NCI-H526 treated with DMSO at 0.1 percent for 48 hours (cell line): ENCODE measurements around the gene PHACTR1.

Experiments used
- DNase-seq: peaks from one replicate; lab custom pipeline; 2025; lab: John Stamatoyannopoulos, UW

The PHACTR1 gene

DNA sequence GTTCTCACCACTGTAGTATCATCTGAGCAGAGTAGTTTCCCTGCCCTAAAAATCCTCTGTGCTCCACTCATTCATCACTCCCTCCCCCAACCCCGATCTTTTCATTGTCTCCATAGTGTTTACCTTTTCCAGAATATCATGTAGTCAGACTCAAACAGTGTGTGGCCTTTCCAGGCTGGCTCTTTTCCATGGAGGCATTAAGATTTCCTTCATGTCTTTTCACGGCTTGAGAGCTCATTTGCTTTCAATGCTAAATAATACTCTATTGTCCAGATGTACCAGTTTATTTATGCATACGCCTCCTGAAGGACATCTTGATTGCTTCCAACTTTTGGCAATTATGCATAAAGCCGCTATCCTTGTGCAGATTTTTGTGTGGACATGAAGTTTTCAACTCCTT lies 235.8 kb downstream of the PHACTR1 start:
- no peak for DNase-seq

DNA sequence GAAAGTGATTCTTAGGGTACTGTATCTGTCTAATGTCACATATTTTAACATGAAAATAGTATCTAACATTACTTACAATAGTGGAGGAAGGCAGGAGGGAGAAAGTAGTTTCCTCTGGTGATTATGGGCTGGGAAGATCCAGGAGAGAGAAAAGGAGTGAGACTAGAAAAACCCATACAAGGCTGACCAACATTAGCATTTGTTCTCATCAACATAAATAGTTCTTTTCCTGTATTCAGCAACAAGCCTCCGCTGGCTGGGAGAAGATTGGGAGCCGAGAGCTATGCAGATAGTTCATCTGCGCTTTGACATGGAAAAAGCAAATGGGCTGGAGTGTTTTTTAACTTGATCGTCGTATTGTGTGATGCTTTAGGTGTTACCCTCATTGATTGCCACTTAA lies 239.4 kb downstream of the PHACTR1 start:
- DNase-seq, result no peak

DNA sequence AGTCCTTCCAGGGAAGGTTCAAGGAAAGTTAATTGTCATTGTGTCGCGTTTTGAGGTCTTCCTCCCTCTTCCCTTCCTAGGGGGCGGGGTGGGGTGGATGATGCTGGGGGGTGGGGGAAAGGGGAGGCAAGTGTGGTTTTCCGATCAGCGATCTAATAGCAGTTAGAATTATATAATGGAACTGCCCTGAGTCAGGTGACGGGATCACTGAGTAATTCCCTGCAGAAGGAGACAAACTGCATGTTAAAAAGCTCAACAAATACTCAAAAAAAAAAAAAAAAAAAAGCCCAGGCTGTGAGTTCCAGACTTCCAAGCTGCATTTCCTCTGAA lies 240.4 kb downstream of the PHACTR1 start:
- no peak for DNase-seq

DNA sequence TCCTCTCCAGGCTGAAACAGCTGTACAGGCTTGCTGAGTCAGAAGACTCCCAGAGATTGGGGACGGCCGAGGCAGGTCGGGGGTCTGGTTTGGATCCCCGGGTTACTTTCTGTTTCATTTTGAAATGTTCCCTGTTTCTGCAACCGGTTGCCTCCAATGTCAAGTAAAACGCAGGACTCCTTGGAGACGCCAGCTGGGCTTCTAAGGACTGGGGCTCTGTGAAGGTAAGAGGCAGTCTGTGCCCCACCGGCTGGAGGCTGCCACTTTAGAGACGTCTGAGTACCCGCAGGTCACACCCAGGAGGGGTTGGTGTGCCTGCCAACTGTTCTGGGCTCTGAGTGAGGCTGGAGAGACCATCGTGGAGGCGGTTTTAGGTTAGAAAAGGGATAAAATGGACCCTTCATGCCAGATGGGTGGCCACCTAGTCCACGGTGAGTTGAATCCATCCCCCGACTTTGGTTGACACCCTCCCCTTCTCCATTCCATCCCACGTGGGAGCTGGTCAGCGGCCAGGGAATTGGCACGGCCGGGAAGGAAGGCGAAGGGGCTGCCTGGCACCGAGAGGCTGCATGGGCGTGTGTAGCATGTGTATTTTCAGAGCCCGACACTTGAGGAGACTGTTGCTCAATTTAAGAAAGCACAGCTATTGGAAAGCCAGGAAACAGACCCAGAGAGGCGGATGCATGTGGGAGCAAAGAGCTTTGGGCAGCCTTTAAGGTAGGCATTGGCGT lies 240.9 kb downstream of the PHACTR1 start:
- no peak for DNase-seq

DNA sequence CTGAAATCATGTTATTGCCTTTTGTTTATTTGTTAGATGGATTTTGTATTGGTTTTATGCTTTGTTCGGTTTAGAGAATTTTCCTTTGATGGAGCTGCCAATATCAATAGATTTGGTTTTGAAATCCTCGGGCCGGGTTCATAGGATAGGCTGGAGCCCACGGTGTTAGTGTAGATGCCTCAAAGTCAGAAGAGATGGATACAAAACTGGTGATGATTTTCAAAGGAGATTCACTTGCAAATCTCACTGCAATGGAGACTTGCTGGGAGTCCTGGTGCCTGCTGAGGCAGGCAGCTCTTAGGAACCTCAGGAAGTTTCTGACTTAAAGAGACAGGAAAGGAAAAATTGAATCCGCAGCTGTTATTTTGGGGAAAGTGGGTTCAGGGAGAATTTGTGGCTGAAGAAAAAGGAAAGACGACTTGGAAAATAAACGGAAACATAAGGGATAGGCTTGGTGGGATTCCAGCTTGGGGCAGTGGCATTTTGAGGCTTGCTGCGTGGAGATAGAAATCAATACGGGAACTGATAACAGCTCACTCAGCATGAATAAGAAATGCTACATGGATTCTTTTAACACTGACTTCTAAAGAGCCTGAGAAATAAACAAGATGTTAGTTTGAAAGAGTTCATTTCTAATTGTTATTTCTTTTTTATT lies 241.6 kb downstream of the PHACTR1 start:
- no peak for DNase-seq

DNA sequence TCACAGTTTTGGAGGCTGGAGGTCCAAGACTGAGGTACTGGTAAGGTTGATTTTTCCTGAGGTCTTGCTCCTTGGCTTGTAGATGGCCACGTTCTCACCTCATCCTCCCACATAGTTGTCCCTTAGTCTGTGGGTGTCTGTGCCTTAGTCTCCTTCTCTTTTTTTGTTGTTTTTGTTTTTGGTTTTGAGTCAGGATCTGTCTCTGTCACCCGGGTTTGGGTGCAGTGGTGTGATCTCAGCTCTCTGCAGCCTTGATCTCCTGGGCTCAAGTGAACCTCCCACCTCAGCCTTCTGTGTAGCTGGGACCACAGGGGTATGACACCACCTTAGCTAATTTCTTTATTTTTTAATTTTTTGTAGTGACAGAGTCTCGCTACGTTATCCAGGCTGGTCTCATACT lies 245.2 kb downstream of the PHACTR1 start:
- DNase-seq, result no peak

DNA sequence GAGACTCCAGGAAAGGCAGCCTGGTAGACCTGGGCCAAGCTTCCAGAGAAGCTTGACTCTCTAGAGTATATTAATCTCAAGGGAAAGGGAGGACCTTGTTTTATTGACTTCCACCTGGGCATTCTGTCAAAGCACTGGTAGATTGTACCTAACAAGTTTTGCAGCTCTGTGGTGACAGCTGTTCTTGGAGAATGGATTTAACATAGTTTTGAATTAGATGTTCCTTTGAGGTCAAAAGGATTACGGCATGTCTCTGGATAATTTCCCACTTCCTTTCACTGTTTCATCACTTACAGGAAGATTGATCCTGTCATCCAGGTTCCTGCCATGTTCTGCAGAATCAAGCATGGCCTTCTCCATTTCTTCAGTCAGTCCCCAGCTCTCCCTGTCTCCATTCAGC lies 246.0 kb downstream of the PHACTR1 start:
- DNase-seq, result no peak

DNA sequence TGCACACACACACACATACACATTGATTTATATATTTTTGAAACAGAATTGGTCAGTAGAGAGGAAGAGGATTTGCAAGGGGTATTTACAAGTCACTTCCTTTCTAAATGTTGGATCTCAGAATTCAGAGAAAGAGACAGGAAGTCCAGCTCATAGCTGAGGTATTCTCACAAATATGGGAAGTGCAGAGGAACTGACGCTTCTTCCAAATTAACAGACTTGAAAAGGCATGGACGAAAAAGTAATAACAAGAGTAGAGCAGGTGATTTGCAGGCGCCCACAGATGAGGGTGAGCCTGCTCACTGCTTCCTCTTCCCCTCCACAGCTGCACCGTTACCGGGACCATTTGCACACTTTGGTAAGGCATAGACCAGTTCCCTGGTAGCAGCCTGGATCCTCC lies 246.4 kb downstream of the PHACTR1 start:
- no peak for DNase-seq

DNA sequence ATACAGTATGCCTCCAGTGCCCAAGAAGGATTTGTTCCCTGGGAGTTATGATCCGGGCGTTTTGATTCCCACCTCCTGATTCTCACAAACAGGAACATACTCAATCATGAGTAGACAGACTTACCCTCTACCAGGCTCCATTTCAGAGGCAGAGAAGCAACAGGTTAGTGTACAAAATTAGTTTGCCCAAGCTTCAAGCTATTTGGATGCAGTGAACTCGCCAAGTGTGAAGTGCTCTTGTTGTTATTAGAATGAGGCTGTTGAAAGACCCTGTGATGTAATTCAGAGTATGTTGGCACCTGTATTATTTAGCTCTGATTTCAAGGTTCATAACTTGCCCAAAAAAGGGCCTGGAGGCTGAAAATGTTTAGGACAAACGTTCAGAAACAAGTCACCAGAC lies 247.0 kb downstream of the PHACTR1 start:
- no peak for DNase-seq

DNA sequence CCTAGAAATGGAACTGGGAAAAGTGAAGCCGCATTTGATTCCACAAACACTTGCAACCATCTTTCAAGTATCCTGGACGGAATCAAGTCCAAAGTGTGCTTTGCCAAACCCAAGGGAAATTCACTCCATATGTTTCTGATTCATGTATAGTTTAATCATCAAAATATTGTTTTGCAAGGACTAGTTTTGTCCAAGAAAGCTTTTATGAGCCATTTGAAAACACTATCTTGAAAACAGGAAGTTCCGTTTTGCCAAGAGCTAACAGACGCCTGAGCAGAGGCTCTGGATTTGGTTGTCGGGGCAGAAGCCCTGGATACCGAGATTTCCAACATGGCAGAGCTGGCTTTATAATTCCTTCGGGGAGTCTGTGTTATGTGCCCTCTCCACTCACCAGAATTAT lies 251.1 kb downstream of the PHACTR1 start:
- no peak for DNase-seq

DNA sequence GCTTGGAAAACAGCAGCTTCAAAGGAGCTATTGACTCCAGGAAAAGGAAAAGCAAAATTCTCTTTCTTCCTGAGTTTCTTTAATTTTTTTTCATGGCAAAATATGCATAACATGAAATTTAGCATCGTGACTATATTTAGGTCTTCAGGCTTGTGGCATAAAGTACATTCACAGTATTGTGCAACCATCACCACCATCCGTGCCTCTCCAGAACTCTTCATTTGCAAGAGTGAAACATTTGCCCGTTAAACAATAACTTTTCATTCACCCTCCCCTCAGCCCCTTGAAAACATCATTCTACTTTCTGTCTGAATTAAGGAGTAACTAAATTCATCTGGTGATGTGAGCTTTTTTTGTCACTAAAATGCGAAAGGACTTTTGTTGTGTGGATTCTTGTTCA lies 251.7 kb downstream of the PHACTR1 start:
- no peak for DNase-seq

DNA sequence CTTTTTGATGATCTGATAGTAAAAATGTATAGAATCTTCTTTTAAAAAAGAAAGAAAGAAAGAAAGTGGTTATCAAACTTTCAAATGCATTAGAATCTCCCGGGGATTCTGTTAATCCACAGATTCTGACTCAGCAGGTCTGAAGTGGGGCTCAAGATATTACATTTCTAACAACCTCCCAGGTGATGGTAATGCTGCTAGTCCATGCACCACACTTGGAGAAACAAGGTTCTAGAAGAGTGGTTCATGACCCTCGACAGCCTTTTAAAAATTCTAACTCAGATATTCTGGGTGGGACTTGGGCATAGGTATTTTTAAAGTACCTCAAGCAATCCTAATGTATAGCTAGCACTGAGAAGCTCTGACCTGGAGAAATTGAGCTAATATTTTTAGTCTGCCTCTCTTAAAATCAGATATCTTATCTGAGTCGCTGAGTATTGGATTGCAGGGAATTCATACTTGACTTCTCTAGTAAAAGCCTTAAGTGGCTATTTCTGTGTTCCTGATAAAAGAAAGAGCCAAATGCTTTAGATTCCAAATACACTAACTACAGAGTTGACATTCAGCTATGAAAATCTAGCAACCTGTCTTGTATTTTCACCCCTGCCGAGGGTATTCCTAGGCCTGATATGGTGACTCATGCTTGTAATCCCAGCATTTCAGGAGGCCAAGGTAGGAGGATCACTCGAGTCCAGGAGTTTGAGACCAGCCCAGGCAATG lies 252.4 kb downstream of the PHACTR1 start:
- no peak for DNase-seq

DNA sequence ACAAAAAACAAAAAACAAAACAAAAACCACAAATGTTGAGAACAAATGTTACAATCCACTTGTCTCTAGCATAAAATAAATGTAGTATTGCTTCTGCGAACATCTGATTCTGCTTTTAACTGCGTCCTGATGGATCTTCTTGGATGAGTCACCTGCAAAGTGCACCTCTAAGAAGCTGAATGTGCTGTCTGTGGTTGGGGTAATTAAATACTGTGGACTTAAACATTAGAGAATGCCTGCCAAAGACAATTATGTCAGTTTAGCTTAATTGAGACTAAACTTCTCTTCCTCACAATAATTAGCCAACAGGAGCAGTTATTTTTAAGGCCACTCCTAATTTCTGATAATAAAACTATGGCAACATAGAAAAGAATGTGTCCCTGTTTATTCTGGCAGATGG lies 253.4 kb downstream of the PHACTR1 start:
- DNase-seq, result no peak

DNA sequence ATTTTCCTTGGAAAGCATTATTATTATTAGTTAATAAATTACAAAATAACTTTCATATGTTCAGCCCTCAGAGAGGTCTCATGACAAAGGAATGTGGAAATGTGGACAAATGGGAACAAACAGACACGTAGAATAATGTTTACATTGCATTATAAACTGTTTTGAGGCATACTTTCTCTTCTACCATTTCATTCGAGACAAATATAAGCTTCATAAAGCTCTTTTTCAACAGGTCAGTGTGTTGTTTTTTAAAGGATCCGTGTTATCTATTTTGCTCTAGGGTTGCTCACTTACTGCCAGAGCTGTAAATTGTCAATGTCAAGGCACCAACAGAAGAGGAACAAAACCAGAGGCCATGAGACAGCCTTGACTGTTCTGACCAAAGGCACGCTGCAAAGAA lies 256.8 kb downstream of the PHACTR1 start:
- no peak for DNase-seq

DNA sequence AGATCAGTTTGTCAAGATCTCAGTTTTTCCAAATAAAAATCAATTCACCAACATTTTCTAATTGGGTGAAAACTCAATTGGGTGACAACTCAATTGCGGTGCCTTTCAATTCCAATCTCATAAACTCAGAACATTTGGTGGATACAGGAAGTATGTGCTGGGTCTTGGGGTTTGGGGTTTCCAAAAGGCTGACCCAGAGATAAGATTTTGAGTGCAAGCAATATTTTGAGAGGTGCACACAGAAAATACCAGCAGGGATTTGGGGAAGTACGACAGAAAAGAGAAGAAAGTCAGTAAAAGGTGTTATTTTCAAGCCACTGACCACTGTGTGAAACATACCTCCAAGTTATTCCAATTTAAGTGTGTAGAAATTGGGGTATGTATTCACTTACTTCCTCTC lies 258.0 kb downstream of the PHACTR1 start:
- DNase-seq, result no peak

DNA sequence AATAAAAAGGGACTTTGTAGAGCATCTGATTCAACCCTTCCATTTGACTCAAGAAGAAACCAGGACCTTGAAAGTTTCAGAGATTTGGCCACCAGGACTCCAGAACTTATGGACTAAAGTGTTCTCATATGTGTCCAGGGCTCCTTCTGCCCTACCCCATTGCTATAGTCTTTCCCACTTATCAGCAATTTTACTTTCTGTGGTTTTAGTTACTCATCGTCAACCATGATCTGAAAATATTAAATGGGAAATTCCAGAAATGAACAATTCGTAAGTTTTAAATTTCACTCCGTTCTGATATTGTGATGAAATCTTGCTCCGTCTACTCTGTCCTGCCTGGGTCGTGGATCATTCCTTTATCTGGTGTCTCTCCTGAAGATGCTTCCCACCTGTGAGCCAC lies 259.8 kb downstream of the PHACTR1 start:
- no peak for DNase-seq

DNA sequence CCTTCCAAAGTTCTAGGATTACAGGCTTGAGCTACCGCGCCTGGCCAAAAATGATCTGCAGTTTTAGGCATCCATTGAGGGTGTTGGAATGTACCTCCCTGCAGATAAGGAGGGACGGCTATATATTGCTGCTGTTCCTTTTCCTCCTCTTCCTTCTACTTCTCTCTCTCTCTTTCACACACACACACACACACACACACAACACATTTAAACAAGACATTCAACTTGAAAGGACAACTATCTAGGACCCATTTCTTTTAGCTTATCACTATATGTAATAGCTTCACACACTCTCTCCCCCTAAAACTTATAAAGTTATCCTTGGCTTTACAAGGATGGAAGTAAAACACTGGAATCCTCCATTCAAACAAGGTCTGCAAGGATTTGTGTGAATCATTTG lies 260.6 kb downstream of the PHACTR1 start:
- no peak for DNase-seq

DNA sequence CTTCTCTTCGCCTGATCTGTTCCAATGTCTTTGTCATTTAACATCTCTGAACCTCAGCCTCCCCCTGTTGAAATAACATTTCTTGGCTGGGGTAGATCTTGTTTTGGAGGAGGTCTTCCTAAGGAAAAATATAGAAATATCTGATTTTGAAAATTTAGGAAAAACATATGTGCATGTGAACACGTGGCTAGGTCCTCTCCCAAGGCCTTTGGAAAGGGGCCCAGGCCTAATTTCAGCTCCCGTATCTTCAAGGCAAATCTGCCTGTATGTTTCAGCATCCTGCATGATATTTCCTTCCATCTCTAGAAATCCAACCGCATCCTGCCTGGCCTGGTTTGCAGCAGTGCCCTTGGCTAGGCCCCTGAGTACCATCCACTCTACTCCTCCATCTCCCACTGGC lies 261.2 kb downstream of the PHACTR1 start:
- no peak for DNase-seq

DNA sequence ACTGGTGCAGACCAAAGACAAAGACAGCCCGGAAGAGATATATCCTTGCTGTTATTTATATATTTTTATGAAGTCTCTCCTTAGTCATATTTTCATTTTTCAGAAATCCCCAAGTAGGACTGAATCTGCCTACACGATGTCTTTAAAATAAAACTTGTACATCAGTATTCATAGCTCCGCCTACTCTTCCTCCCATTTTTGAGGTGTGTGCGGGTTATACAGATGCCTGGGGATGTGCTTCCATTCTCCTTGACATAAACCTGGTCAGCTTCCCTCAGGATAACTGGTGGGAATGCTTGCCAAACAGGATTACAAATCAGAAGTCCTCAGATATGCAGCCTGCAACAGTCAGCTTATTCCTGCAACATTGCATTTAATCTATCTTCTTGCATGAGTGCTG lies 264.2 kb downstream of the PHACTR1 start:
- no peak for DNase-seq

DNA sequence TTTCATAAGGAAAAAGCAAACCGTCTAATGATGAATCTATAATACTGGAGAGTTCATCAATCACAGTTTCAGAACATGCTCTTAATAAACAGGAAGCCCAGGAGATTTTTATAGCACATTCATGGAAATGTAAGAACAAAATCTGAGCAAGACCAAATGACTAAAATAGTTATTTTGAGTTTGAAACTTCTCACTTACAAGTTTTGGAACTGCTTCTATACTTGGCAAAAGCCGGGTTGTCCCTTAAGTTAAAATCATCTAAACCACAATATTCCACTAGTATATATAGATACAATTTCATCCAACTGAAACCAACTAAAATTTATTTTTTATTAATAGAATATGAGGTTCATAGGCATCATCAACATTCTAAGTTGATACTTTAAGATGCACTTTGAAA lies 268.2 kb downstream of the PHACTR1 start:
- no peak for DNase-seq

DNA sequence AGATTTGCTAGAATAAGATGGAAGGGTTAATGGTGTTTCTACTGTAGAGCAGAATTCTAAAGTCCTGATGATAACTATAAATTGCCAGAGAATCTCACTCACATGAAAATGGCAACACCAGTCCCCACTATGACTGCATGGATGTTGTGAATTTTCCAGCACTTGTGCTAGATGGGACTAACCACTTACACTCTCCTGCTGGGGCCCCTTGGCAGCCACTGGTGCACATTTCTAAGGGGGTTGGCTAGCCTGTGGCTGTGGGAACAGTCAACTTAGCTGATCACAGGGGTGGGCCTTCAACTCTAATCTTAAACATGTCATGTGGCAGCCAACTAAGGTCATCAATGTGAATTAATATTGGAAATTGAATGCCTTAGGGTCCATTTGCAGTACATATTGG lies 271.2 kb downstream of the PHACTR1 start:
- DNase-seq, result no peak

DNA sequence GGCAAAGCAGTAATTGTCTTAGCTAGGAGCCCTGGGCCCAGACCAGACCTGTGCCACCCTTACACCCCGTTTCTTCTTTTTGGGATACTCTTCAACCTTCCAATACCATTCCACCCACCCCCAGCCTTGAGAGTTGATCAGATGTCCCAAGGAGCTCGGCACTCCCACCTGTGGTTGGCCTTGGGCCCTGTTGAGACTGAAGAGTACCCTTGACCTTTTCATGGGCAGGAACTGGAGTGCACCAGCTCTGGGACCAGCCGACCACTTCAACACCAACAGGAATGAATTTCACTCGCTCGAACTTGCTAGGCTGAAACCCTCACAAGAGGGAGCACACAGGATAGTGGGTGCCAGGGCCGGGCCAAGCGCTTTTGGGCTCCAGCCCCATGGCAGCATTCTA lies 273.6 kb downstream of the PHACTR1 start:
- no peak for DNase-seq

DNA sequence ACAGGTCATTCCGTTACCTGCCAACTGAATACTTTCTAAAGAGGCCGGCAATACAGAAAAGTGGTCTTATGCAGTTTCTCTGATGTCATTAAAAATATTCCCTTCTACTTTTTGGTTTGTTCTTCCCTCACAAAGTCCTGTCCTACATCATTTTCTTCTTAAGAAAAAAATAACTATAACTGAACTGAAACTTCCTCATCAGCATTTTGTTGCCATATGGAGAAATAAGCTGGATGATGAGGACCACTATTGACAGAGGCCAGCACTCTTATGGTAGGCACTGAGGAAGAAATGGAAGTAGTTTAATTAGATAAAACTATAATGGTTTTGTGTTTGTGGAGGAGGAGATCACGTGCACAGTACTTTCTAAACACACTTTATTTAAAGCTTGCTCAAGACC lies 274.9 kb downstream of the PHACTR1 start:
- DNase-seq, result no peak

DNA sequence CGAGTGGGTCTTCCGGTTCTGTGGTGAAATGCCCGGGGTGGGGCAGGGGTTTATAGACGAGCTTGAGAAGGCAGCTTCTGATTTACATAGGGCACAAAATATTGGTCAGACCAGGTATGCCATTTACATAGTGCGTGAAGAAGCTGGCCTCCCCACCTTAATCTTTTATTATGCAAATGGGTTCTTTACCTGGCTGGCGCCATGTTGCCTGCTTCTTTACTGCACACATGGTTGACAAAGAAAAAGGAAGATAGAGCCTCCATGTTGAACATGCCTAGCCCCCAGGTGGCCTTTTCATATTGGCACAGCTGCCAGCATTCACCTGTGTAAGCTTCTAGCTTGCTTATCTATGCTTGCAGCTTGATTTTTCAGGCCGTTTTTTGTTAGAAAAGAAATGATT lies 276.2 kb downstream of the PHACTR1 start:
- DNase-seq, result no peak
